Mesenchymal stem cell (in vitro differentiated cells and primary cell): ENCODE results near the gene COL4A1.

Source experiments
- DNase-seq: peaks from one replicate; pipeline ENCODE4 v3.0.0-alpha.2; 2013
- H2AFZ ChIP-seq: one replicate; pipeline ENCODE4 v1.6.1; 2013; ENCODE audit warnings: low read depth, mild to moderate bottlenecking, control low read depth, inconsistent platforms, low read length, moderate library complexity
- H2AK5ac ChIP-seq: 2 replicates; pipeline ENCODE4 v1.6.1; 2013; ENCODE audit warnings: low read length, moderate library complexity, mild to moderate bottlenecking, inconsistent platforms; ENCODE audit not compliant: severe bottlenecking
- H2BK120ac ChIP-seq: one replicate; pipeline ENCODE4 v1.6.1; 2013; ENCODE audit warnings: low read depth, mild to moderate bottlenecking, inconsistent platforms, low read length, moderate library complexity
- H2BK12ac ChIP-seq, 2 experiments: one replicate each; pipeline ENCODE4 v1.6.1; 2013; ENCODE audit warnings: inconsistent platforms in 2 of 2, low read length in 2 of 2, mild to moderate bottlenecking in 2 of 2, moderate library complexity in 2 of 2, control low read depth in 1 of 2
- H2BK15ac ChIP-seq: one replicate; pipeline ENCODE4 v1.6.1; 2013; ENCODE audit warnings: mild to moderate bottlenecking, low read depth, inconsistent platforms; ENCODE audit not compliant: poor library complexity, severe bottlenecking
- H2BK5ac ChIP-seq: 2 replicates; pipeline ENCODE4 v1.6.1; 2013; ENCODE audit warnings: low read depth, mild to moderate bottlenecking, low read length, control low read depth, inconsistent platforms; ENCODE audit not compliant: poor library complexity, severe bottlenecking
- H3K14ac ChIP-seq, 2 experiments: one replicate each; pipeline ENCODE4 v1.6.1; 2013; ENCODE audit warnings: inconsistent platforms in 2 of 2, low read length in 2 of 2, control low read depth in 1 of 2, mild to moderate bottlenecking in 1 of 2, moderate library complexity in 1 of 2
- H3K18ac ChIP-seq, 2 experiments: one replicate each; pipeline ENCODE4 v1.6.1; 2013; ENCODE audit warnings: inconsistent platforms in 2 of 2, low read length in 2 of 2, control low read depth in 1 of 2, low read depth in 1 of 2, mild to moderate bottlenecking in 1 of 2
- H3K23ac ChIP-seq, 2 experiments: one replicate each; pipeline ENCODE4 v1.6.1; 2013; ENCODE audit warnings: inconsistent platforms in 2 of 2, low read length in 2 of 2, mild to moderate bottlenecking in 2 of 2, moderate library complexity in 2 of 2, control low read depth in 1 of 2
- H3K27ac ChIP-seq: 2 replicates; pipeline ENCODE4 v1.5.1; 2013; ENCODE audit warnings: mild to moderate bottlenecking, moderate library complexity, low read length, control low read depth, inconsistent platforms; ENCODE audit not compliant: poor library complexity, severe bottlenecking
- H3K27me3 ChIP-seq, 2 experiments: 2 replicates each; pipeline versions ENCODE4 v1.6.1 to v1.7.0; 2013; ENCODE audit warnings: low read length in 2 of 2, mild to moderate bottlenecking in 2 of 2, moderate library complexity in 2 of 2, control low read depth in 1 of 2, inconsistent platforms in 1 of 2; ENCODE audit not compliant: control insufficient read depth in 1 of 2, insufficient read depth in 1 of 2
- H3K36me3 ChIP-seq, 2 experiments: 2 replicates each; pipeline versions ENCODE4 v1.6.1 to v1.7.0; 2013; ENCODE audit warnings: low read length in 2 of 2, control low read depth in 1 of 2, inconsistent platforms in 1 of 2, low read depth in 1 of 2, mild to moderate bottlenecking in 1 of 2; ENCODE audit not compliant: insufficient read depth in 2 of 2, control insufficient read depth in 1 of 2
- H3K4ac ChIP-seq, 2 experiments: one replicate each; pipeline ENCODE4 v1.6.1; 2013; ENCODE audit warnings: inconsistent platforms in 2 of 2, low read length in 2 of 2, mild to moderate bottlenecking in 2 of 2, moderate library complexity in 2 of 2, control low read depth in 1 of 2, low read depth in 1 of 2
- H3K4me1 ChIP-seq: 2 replicates; pipeline ENCODE4 v1.6.1; 2013; ENCODE audit warnings: low read depth, low read length, control low read depth; ENCODE audit not compliant: control insufficient read depth, insufficient read depth
- H3K4me2 ChIP-seq: 2 replicates; pipeline ENCODE4 v1.6.1; 2013; ENCODE audit warnings: low read length, mild to moderate bottlenecking, inconsistent platforms; ENCODE audit not compliant: poor library complexity, severe bottlenecking
- H3K4me3 ChIP-seq, 2 experiments: 2 replicates each; pipeline versions ENCODE4 v1.5.1 to v1.7.0; 2013; ENCODE audit warnings: low read length in 2 of 2, mild to moderate bottlenecking in 2 of 2, control low read depth in 1 of 2, low read depth in 1 of 2; ENCODE audit not compliant: insufficient read depth in 1 of 2
- H3K79me1 ChIP-seq: replicated peaks from 2 replicates; pipeline ENCODE4 v1.6.1; 2013; ENCODE audit warnings: mild to moderate bottlenecking, control low read depth, low read length, inconsistent platforms; ENCODE audit not compliant: poor library complexity, severe bottlenecking
- H3K9ac ChIP-seq: 2 replicates; pipeline ENCODE4 v1.7.0; 2013; ENCODE audit warnings: mild to moderate bottlenecking, low read length, moderate library complexity
- H3K9me3 ChIP-seq: 2 replicates; pipeline ENCODE4 v1.7.0; 2013; ENCODE audit warnings: mild to moderate bottlenecking, low read length; ENCODE audit not compliant: control insufficient read depth
- H4K8ac ChIP-seq: one replicate; pipeline ENCODE4 v1.6.1; 2013; ENCODE audit warnings: inconsistent platforms, mild to moderate bottlenecking, low read length, moderate library complexity
- H4K91ac ChIP-seq: one replicate; pipeline ENCODE4 v1.6.1; 2013; ENCODE audit warnings: mild to moderate bottlenecking, low read length, inconsistent platforms
- WGBS: methylation state at CpG from one replicate; pipeline ENCODE4 v1.1.7; 2013; ENCODE audit warnings: mixed read lengths; 5-methylcytosine and 5-hydroxymethylcytosine counted together

COL4A1 gene

GRCh38 chr13:110138010-110138699 lies 168.8 kb downstream of the COL4A1 start:
- peak overlapping the region; percentile 86 for H3K4me2 ChIP-seq
- H3K79me1 ChIP-seq = no peaks in the 10 kb centered on the region
- H2AK5ac ChIP-seq = no peak overlapping the region
- no peak overlapping the region for H2BK12ac ChIP-seq
- H2BK120ac ChIP-seq = peak overlapping the region; percentile 24
- peak overlapping the region in 1 of 2 experiments; percentile 5 for H3K4ac ChIP-seq
- H3K9me3 ChIP-seq = peaks cover 10% of the 10 kb centered on the region
- peak overlapping the region; percentile 72 for H2AFZ ChIP-seq
- H3K9ac ChIP-seq = peak overlapping the region; percentile 78
- peak overlapping the region; percentile 16 for H4K8ac ChIP-seq
- peak overlapping the region; percentile 9 for H3K27ac ChIP-seq
- H2BK5ac ChIP-seq = no peak overlapping the region
- DNase-seq = peak; percentile 89
- H3K14ac ChIP-seq = no peak overlapping the region
- H2BK15ac ChIP-seq = no peak overlapping the region
- peak overlapping the region; percentile 71 for H4K91ac ChIP-seq
- peaks cover 14% of the 10 kb centered on the region for H3K4me1 ChIP-seq
- H3K27me3 ChIP-seq = peaks cover 0 to 10% of the 10 kb centered on the region in 2 experiments
- no peak overlapping the region for H3K23ac ChIP-seq
- H3K36me3 ChIP-seq = peaks cover 0 to 3% of the 10 kb centered on the region in 2 experiments
- H3K4me3 ChIP-seq = peak overlapping the region; percentile 59 to 81
- 0% methylated on average over 47 of the region's 60 CpGs for WGBS
- peak overlapping the region; percentile 55 to 85 for H3K18ac ChIP-seq

- H3K14ac ChIP-seq = no peak overlapping the region
- 0% methylated on average over 7 of the region's 7 CpGs for WGBS
- no peak overlapping the region for H2BK12ac ChIP-seq
Observed at GRCh38 chr13:110137680-110138009, 169.3 kb downstream of the COL4A1 start.

GRCh38 chr13:110136660-110137585 lies 170.0 kb downstream of the COL4A1 start:
- H3K14ac ChIP-seq = peak overlapping the region in 1 of 2 experiments; percentile 53
- H3K4ac ChIP-seq = no peak overlapping the region
- peak overlapping the region; percentile 42 for H2BK120ac ChIP-seq
- H3K4me1 ChIP-seq = peaks cover 21% of the 10 kb centered on the region
- peak overlapping the region; percentile 14 to 90 for H2BK12ac ChIP-seq
- peaks cover 0 to 3% of the 10 kb centered on the region in 2 experiments for H3K36me3 ChIP-seq
- H4K91ac ChIP-seq = no peak overlapping the region
- 49% methylated on average over 10 of the region's 16 CpGs for WGBS
- no peak overlapping the region for H3K9ac ChIP-seq
- no peaks in the 10 kb centered on the region for H3K79me1 ChIP-seq
- no peak overlapping the region for H3K23ac ChIP-seq
- peak overlapping the region; percentile 52 for H4K8ac ChIP-seq
- H2AFZ ChIP-seq = no peak overlapping the region
- no peak overlapping the region for H2AK5ac ChIP-seq
- peaks cover 0 to 10% of the 10 kb centered on the region in 2 experiments for H3K27me3 ChIP-seq
- no peak for DNase-seq
- H3K9me3 ChIP-seq = no peaks in the 10 kb centered on the region
- peak overlapping the region; percentile 78 for H2BK15ac ChIP-seq
- no peak overlapping the region for H2BK5ac ChIP-seq
- H3K27ac ChIP-seq = no peak overlapping the region
- H3K4me3 ChIP-seq = no peak overlapping the region
- no peak overlapping the region for H3K4me2 ChIP-seq
- peak overlapping the region in 1 of 2 experiments; percentile 54 for H3K18ac ChIP-seq

More at GRCh38 chr13:110137680-110138009, 169.3 kb downstream of the COL4A1 start:
- H4K91ac ChIP-seq = no peak overlapping the region
- peaks cover 0 to 3% of the 10 kb centered on the region in 2 experiments for H3K36me3 ChIP-seq
- H3K9ac ChIP-seq = peak overlapping the region; percentile 78
- no peaks in the 10 kb centered on the region for H3K79me1 ChIP-seq
- peak overlapping the region; percentile 86 for H3K4me2 ChIP-seq
- H2BK120ac ChIP-seq = peak overlapping the region; percentile 24
- DNase-seq = no peak
- no peak overlapping the region for H2AK5ac ChIP-seq
- no peak overlapping the region for H2AFZ ChIP-seq
- H3K4me1 ChIP-seq = peaks cover 16% of the 10 kb centered on the region
- H3K23ac ChIP-seq = no peak overlapping the region
- H4K8ac ChIP-seq = no peak overlapping the region
- peak overlapping the region; percentile 59 to 81 for H3K4me3 ChIP-seq
- no peak overlapping the region for H2BK5ac ChIP-seq
- H3K4ac ChIP-seq = no peak overlapping the region
- peaks cover 0 to 10% of the 10 kb centered on the region in 2 experiments for H3K27me3 ChIP-seq
- H3K9me3 ChIP-seq = peaks cover 5% of the 10 kb centered on the region
- peak overlapping the region in 1 of 2 experiments; percentile 29 for H3K18ac ChIP-seq
- H3K27ac ChIP-seq = peak overlapping the region; percentile 9
- H2BK15ac ChIP-seq = no peak overlapping the region
